Activated CD8-positive, alpha-beta memory T cell treated with anti-CD3 and anti-CD28 coated beads, Interleukin-2, amount 50 U/mL, for 4 hours (primary cell): ENCODE measurements around the gene SORCS2.

Experiments used
- DNase-seq: peaks from one replicate; pipeline ENCODE4 v3.0.0-alpha.2; 2020

SORCS2 gene

GRCh38 chr4:7248857-7249256, 56.5 kb downstream of the SORCS2 start:
- DNase-seq = no peak

- DNase-seq = no peak
These were observed 59.0 kb downstream of the SORCS2 start for GRCh38 chr4:7251321-7251720.

- DNase-seq = no peak
These were observed 59.7 kb downstream of the SORCS2 start for GRCh38 chr4:7252051-7252450.

GRCh38 chr4:7252510-7253340, 60.4 kb downstream of the SORCS2 start:
- DNase-seq = no peak

- DNase-seq = no peak
These were observed 61.0 kb downstream of the SORCS2 start for GRCh38 chr4:7253341-7253700.

GRCh38 chr4:7253837-7254236, 61.5 kb downstream of the SORCS2 start:
- no peak for DNase-seq

GRCh38 chr4:7254736-7255487, 62.6 kb downstream of the SORCS2 start:
- DNase-seq = no peak

- no peak for DNase-seq
These were observed 63.1 kb downstream of the SORCS2 start for GRCh38 chr4:7255488-7255881.

- no peak for DNase-seq
These were observed 63.7 kb downstream of the SORCS2 start for GRCh38 chr4:7255996-7256395.

GRCh38 chr4:7256984-7257810, 64.9 kb downstream of the SORCS2 start:
- no peak for DNase-seq

- DNase-seq = no peak
These were observed 66.7 kb downstream of the SORCS2 start for GRCh38 chr4:7259039-7259438.

- no peak for DNase-seq
These were observed 68.2 kb downstream of the SORCS2 start for GRCh38 chr4:7260569-7260968.

- DNase-seq = no peak
These were observed 68.7 kb downstream of the SORCS2 start for GRCh38 chr4:7261087-7261486.

GRCh38 chr4:7261536-7261935, 69.2 kb downstream of the SORCS2 start:
- DNase-seq = no peak

GRCh38 chr4:7262134-7262533, 69.8 kb downstream of the SORCS2 start:
- no peak for DNase-seq

- no peak for DNase-seq
These were observed 70.8 kb downstream of the SORCS2 start for GRCh38 chr4:7263166-7263565.

- DNase-seq = no peak
These were observed 72.4 kb downstream of the SORCS2 start for GRCh38 chr4:7264694-7265093.

- DNase-seq = no peak
These were observed 74.4 kb downstream of the SORCS2 start for GRCh38 chr4:7266525-7267292.

GRCh38 chr4:7267829-7268228, 75.5 kb downstream of the SORCS2 start:
- no peak for DNase-seq

GRCh38 chr4:7268941-7269340, 76.6 kb downstream of the SORCS2 start:
- no peak for DNase-seq

- DNase-seq = no peak
These were observed 77.8 kb downstream of the SORCS2 start for GRCh38 chr4:7270121-7270520.

- no peak for DNase-seq
These were observed 80.1 kb downstream of the SORCS2 start for GRCh38 chr4:7272404-7272803.
